Rectal smooth muscle tissue (tissue), 1 donor: ENCODE data around the gene RRP36.
"Not testable (repeated sequence)": the region's sequence is repeated elsewhere in the genome, so short reads cannot be mapped to it uniquely, and the experiment has no call there.

Experiments
- H3K27ac ChIP-seq: one replicate; pipeline ENCODE4 v1.7.0; 2013; ENCODE audit warnings: low read depth, low read length, inconsistent platforms
- H3K27me3 ChIP-seq: one replicate; pipeline ENCODE4 v1.7.0; 2013; ENCODE audit warnings: low read length; ENCODE audit not compliant: control insufficient read depth, insufficient read depth
- H3K36me3 ChIP-seq: one replicate; pipeline ENCODE4 v1.7.0; 2013; ENCODE audit warnings: low read length; ENCODE audit not compliant: control insufficient read depth, insufficient read depth
- H3K4me1 ChIP-seq: one replicate; pipeline ENCODE4 v1.7.0; 2013; ENCODE audit warnings: low read length; ENCODE audit not compliant: control insufficient read depth, insufficient read depth
- H3K4me3 ChIP-seq: one replicate; pipeline ENCODE4 v1.7.0; 2013; ENCODE audit warnings: low read length
- H3K9ac ChIP-seq: one replicate; pipeline ENCODE4 v1.7.0; 2013; ENCODE audit warnings: low read length

RRP36 gene

GRCh38 chr6:43033496-43034189, 12.2 kb downstream of the RRP36 start:
- no peak overlapping the region for H3K27ac ChIP-seq
- H3K4me1 ChIP-seq, result no peaks in the 10 kb centered on the region
- H3K4me3 ChIP-seq, result no peak overlapping the region
- peaks cover 27% of the 10 kb centered on the region for H3K36me3 ChIP-seq
- H3K9ac ChIP-seq, result no peak overlapping the region
- no peaks in the 10 kb centered on the region for H3K27me3 ChIP-seq

- Histone ChIP-seq H3K9ac (no peak overlapping the region), H3K27ac (no peak overlapping the region), H3K4me3 (no peak overlapping the region), H3K27me3 (no peaks in the 10 kb centered on the region), H3K4me1 (no peaks in the 10 kb centered on the region), H3K36me3 (peaks cover 24% of the 10 kb centered on the region)
Observed at GRCh38 chr6:43034190-43034525, 12.7 kb downstream of the RRP36 start.

- Histone ChIP-seq H3K4me1 (no peaks in the 10 kb centered on the region), H3K27me3 (no peaks in the 10 kb centered on the region), H3K4me3 (no peak overlapping the region), H3K9ac (no peak overlapping the region), H3K27ac (no peak overlapping the region), H3K36me3 (peaks cover 21% of the 10 kb centered on the region)
Observed at GRCh38 chr6:43035495-43036194, 14.2 kb downstream of the RRP36 start.

- Histone ChIP-seq H3K4me3 (no peak overlapping the region), H3K36me3 (peaks cover 24% of the 10 kb centered on the region), H3K27me3 (no peaks in the 10 kb centered on the region)
Observed at GRCh38 chr6:43036712-43037111, 15.3 kb downstream of the RRP36 start.

GRCh38 chr6:43037197-43037596, 15.8 kb downstream of the RRP36 start:
- Histone ChIP-seq H3K4me3 (no peak overlapping the region), H3K36me3 (peaks cover 24% of the 10 kb centered on the region), H3K27ac (no peak overlapping the region), H3K4me1 (no peaks in the 10 kb centered on the region), H3K27me3 (no peaks in the 10 kb centered on the region), H3K9ac (no peak overlapping the region)

More at GRCh38 chr6:43036712-43037111, 15.3 kb downstream of the RRP36 start:
- no peak overlapping the region for H3K9ac ChIP-seq
- no peak overlapping the region for H3K27ac ChIP-seq
- no peaks in the 10 kb centered on the region for H3K4me1 ChIP-seq

GRCh38 chr6:43037706-43038105, 16.3 kb downstream of the RRP36 start:
- H3K36me3 ChIP-seq, result peaks cover 22% of the 10 kb centered on the region

GRCh38 chr6:43038727-43039126, 17.3 kb downstream of the RRP36 start:
- no peak overlapping the region for H3K4me3 ChIP-seq
- no peaks in the 10 kb centered on the region for H3K4me1 ChIP-seq
- no peak overlapping the region for H3K27ac ChIP-seq
- no peak overlapping the region for H3K9ac ChIP-seq
- H3K27me3 ChIP-seq, result no peaks in the 10 kb centered on the region
- peaks cover 22% of the 10 kb centered on the region for H3K36me3 ChIP-seq

More at GRCh38 chr6:43037706-43038105, 16.3 kb downstream of the RRP36 start:
- Histone ChIP-seq H3K27me3 (no peaks in the 10 kb centered on the region), H3K4me1 (no peaks in the 10 kb centered on the region), H3K9ac (no peak overlapping the region), H3K27ac (no peak overlapping the region), H3K4me3 (no peak overlapping the region)

GRCh38 chr6:43040542-43041257, 19.3 kb downstream of the RRP36 start:
- no peak overlapping the region for H3K9ac ChIP-seq
- no peaks in the 10 kb centered on the region for H3K27me3 ChIP-seq
- no peaks in the 10 kb centered on the region for H3K4me1 ChIP-seq
- no peak overlapping the region for H3K4me3 ChIP-seq
- H3K36me3 ChIP-seq, result peaks cover 25% of the 10 kb centered on the region
- no peak overlapping the region for H3K27ac ChIP-seq

GRCh38 chr6:43041475-43041874, 20.1 kb downstream of the RRP36 start:
- H3K36me3 ChIP-seq, result peaks cover 29% of the 10 kb centered on the region
- not testable (repeated sequence) for H3K27me3 ChIP-seq, H3K27ac ChIP-seq, H3K9ac ChIP-seq, H3K4me3 ChIP-seq, H3K4me1 ChIP-seq

GRCh38 chr6:43043310-43043709, 21.9 kb downstream of the RRP36 start:
- Histone ChIP-seq H3K9ac (no peak overlapping the region), H3K4me1 (no peaks in the 10 kb centered on the region), H3K27ac (no peak overlapping the region), H3K27me3 (no peaks in the 10 kb centered on the region), H3K4me3 (no peak overlapping the region), H3K36me3 (peaks cover 17% of the 10 kb centered on the region)

GRCh38 chr6:43045371-43045930, 24.0 kb downstream of the RRP36 start:
- H3K27ac ChIP-seq, result no peak overlapping the region
- no peaks in the 10 kb centered on the region for H3K4me1 ChIP-seq
- H3K27me3 ChIP-seq, result no peaks in the 10 kb centered on the region
- no peak overlapping the region for H3K4me3 ChIP-seq
- H3K9ac ChIP-seq, result no peak overlapping the region
- peaks cover 21% of the 10 kb centered on the region for H3K36me3 ChIP-seq

GRCh38 chr6:43047998-43048397, 26.6 kb downstream of the RRP36 start:
- H3K4me3 ChIP-seq, result no peak overlapping the region
- H3K27me3 ChIP-seq, result no peaks in the 10 kb centered on the region
- H3K9ac ChIP-seq, result no peak overlapping the region
- peaks cover 17% of the 10 kb centered on the region for H3K36me3 ChIP-seq
- no peak overlapping the region for H3K27ac ChIP-seq
- no peaks in the 10 kb centered on the region for H3K4me1 ChIP-seq
